GM12891 (cell line): Measurements from ENCODE around the gene CA5B.
"Not testable (repeated sequence)": the region's sequence is repeated elsewhere in the genome, so short reads cannot be mapped to it uniquely, and the experiment has no call there.

Experiments
- POLR2A ChIP-seq: IDR thresholded peaks from 2 replicates; pipeline ENCODE4 v1.6.1; 2011; ENCODE audit warnings: low read depth, low read length, control low read depth
- POLR2AphosphoS5 ChIP-seq: IDR thresholded peaks from 2 replicates; pipeline ENCODE4 v1.6.1; 2011; ENCODE audit warnings: low read depth, low read length, control low read depth

GRCh38 chrX:15731368-15731767 lies 6.7 kb upstream of the CA5B start:
- TF ChIP-seq POLR2AphosphoS5, POLR2A: not testable (repeated sequence)
